IPS DF 6.9 (cell line): ENCODE measurements around the gene GRB2.
"Not testable (repeated sequence)": the region's sequence is repeated elsewhere in the genome, so short reads cannot be mapped to it uniquely, and the experiment has no call there.

Experiments used
- DNase-seq: peaks from one replicate; pipeline ENCODE4 v3.0.0-alpha.2; 2013; ENCODE audit warnings: low read depth, low spot score
- H3K27ac ChIP-seq: one replicate; pipeline ENCODE4 v1.5.1; 2013; ENCODE audit warnings: low read length, control low read depth
- H3K27me3 ChIP-seq: 2 replicates; pipeline ENCODE4 v1.6.1; 2013; ENCODE audit warnings: mild to moderate bottlenecking, low read length; ENCODE audit not compliant: control insufficient read depth, insufficient read depth
- H3K36me3 ChIP-seq: 2 replicates; pipeline ENCODE4 v1.6.1; 2013; ENCODE audit warnings: low read length; ENCODE audit not compliant: control insufficient read depth, insufficient read depth
- H3K4me1 ChIP-seq: 2 replicates; pipeline ENCODE4 v1.6.1; 2013; ENCODE audit warnings: low read length; ENCODE audit not compliant: control insufficient read depth, insufficient read depth
- H3K4me3 ChIP-seq: 2 replicates; pipeline ENCODE4 v1.5.1; 2013; ENCODE audit warnings: mild to moderate bottlenecking, low read length
- H3K9me3 ChIP-seq: 2 replicates; pipeline ENCODE4 v1.6.1; 2013; ENCODE audit warnings: low read length, inconsistent platforms; ENCODE audit not compliant: control insufficient read depth, insufficient read depth
- WGBS: extraction: QIAGEN DNeasy Blood & Tissue Kit; methylation state at CpG from one replicate; pipeline ENCODE4 v1.1.7; 2013; ENCODE audit warnings: mixed read lengths, missing lambda C conversion rate; ENCODE audit not compliant: insufficient read length, insufficient coverage; 5-methylcytosine and 5-hydroxymethylcytosine counted together

The GRB2 gene

GRCh38 chr17:75288359-75288758, 117.1 kb downstream of the GRB2 start:
- no CpG with 5 or more reads among the region's 2 CpGs for WGBS
- DNase-seq: no peak
- peak overlapping the region; percentile 83; the same call in 1 of the 2 replicates for H3K4me3 ChIP-seq
- no peak overlapping the region for H3K27ac ChIP-seq
- H3K27me3 ChIP-seq: no peaks in the 10 kb centered on the region
- H3K9me3 ChIP-seq: no peaks in the 10 kb centered on the region
- peaks cover 8% of the 10 kb centered on the region; the same call in 1 of the 2 replicates for H3K36me3 ChIP-seq
- no peaks in the 10 kb centered on the region for H3K4me1 ChIP-seq

- no peak overlapping the region for H3K27ac ChIP-seq
- no peak overlapping the region for H3K4me3 ChIP-seq
- WGBS: no CpG with 5 or more reads among the region's 9 CpGs
- no peaks in the 10 kb centered on the region for H3K27me3 ChIP-seq
- peaks cover 8% of the 10 kb centered on the region; the same call in 1 of the 2 replicates for H3K36me3 ChIP-seq
- DNase-seq: no peak
- no peaks in the 10 kb centered on the region for H3K9me3 ChIP-seq
- no peaks in the 10 kb centered on the region for H3K4me1 ChIP-seq
Observed at GRCh38 chr17:75287221-75287620, 118.3 kb downstream of the GRB2 start.

GRCh38 chr17:75285123-75285522, 120.4 kb downstream of the GRB2 start:
- Histone ChIP-seq H3K27ac (no peak overlapping the region), H3K4me3 (no peak overlapping the region), H3K27me3 (no peaks in the 10 kb centered on the region), H3K4me1 (no peaks in the 10 kb centered on the region), H3K9me3 (no peaks in the 10 kb centered on the region), H3K36me3 (peaks cover 8% of the 10 kb centered on the region; the same call in 1 of the 2 replicates)
- no peak for DNase-seq
- WGBS: no CpG with 5 or more reads among the region's 6 CpGs

- not testable (repeated sequence) for H3K9me3 ChIP-seq, DNase-seq, H3K36me3 ChIP-seq, H3K27me3 ChIP-seq, H3K4me1 ChIP-seq, H3K4me3 ChIP-seq, H3K27ac ChIP-seq
- WGBS: no CpG with 5 or more reads among the region's 4 CpGs
Observed at GRCh38 chr17:75280189-75280588, 125.3 kb downstream of the GRB2 start.

GRCh38 chr17:75277664-75278071, 127.8 kb downstream of the GRB2 start:
- Histone ChIP-seq H3K4me3 (no peak overlapping the region), H3K4me1 (no peaks in the 10 kb centered on the region), H3K27ac (no peak overlapping the region), H3K36me3 (peaks cover 2% of the 10 kb centered on the region; the same call in 1 of the 2 replicates), H3K27me3 (no peaks in the 10 kb centered on the region), H3K9me3 (no peaks in the 10 kb centered on the region)
- no CpG with 5 or more reads among the region's 6 CpGs for WGBS
- DNase-seq: no peak

- H3K4me1 ChIP-seq: peaks cover 4% of the 10 kb centered on the region; the same call in 1 of the 2 replicates
Observed at GRCh38 chr17:75273977-75274708, 131.3 kb downstream of the GRB2 start.

GRCh38 chr17:75272848-75273184, 132.7 kb downstream of the GRB2 start:
- no peak overlapping the region for H3K4me3 ChIP-seq

More at GRCh38 chr17:75273977-75274708, 131.3 kb downstream of the GRB2 start:
- Histone ChIP-seq H3K9me3 (no peaks in the 10 kb centered on the region), H3K27ac (no peak overlapping the region), H3K36me3 (peaks cover 6% of the 10 kb centered on the region; the same call in 1 of the 2 replicates), H3K27me3 (no peaks in the 10 kb centered on the region), H3K4me3 (no peak overlapping the region)
- no CpG with 5 or more reads among the region's 7 CpGs for WGBS
- DNase-seq: no peak

GRCh38 chr17:75271955-75272847, 133.3 kb downstream of the GRB2 start:
- WGBS: no CpG with 5 or more reads among the region's 24 CpGs
- Histone ChIP-seq H3K27me3 (no peaks in the 10 kb centered on the region), H3K4me1 (peaks cover 4% of the 10 kb centered on the region; the same call in 1 of the 2 replicates), H3K9me3 (no peaks in the 10 kb centered on the region), H3K4me3 (peak overlapping the region; percentile 45; the same call in 1 of the 2 replicates), H3K36me3 (0 out of 2 replicates have a peak, but pooled peaks cover 4% of the 10 kb centered on the region), H3K27ac (no peak overlapping the region)
- DNase-seq: no peak

More at GRCh38 chr17:75272848-75273184, 132.7 kb downstream of the GRB2 start:
- WGBS: no CpG with 5 or more reads among the region's 3 CpGs
- Histone ChIP-seq H3K27ac (no peak overlapping the region), H3K9me3 (no peaks in the 10 kb centered on the region), H3K4me1 (peaks cover 4% of the 10 kb centered on the region; the same call in 1 of the 2 replicates), H3K36me3 (0 out of 2 replicates have a peak, but pooled peaks cover 6% of the 10 kb centered on the region), H3K27me3 (no peaks in the 10 kb centered on the region)
- no peak for DNase-seq

GRCh38 chr17:75271233-75271954, 134.1 kb downstream of the GRB2 start:
- H3K4me1 ChIP-seq: peaks cover 4% of the 10 kb centered on the region; the same call in 1 of the 2 replicates
- DNase-seq: no peak
- H3K36me3 ChIP-seq: 0 out of 2 replicates have a peak, but pooled peaks cover 10% of the 10 kb centered on the region
- H3K27me3 ChIP-seq: no peaks in the 10 kb centered on the region
- no peaks in the 10 kb centered on the region for H3K9me3 ChIP-seq
- no CpG with 5 or more reads among the region's 74 CpGs for WGBS
- H3K27ac ChIP-seq: no peak overlapping the region
- peak overlapping the region; percentile 45 for H3K4me3 ChIP-seq

- WGBS: no CpG with 5 or more reads among the region's 39 CpGs
- DNase-seq: no peak
- Histone ChIP-seq H3K9me3 (no peaks in the 10 kb centered on the region), H3K36me3 (peaks cover 11% of the 10 kb centered on the region; the same call in 1 of the 2 replicates), H3K27me3 (no peaks in the 10 kb centered on the region), H3K4me3 (peak within 1 kb of the TSS; percentile 45), H3K27ac (no peak within 1 kb of the TSS), H3K4me1 (peaks cover 4% of the 10 kb centered on the region; the same call in 1 of the 2 replicates)
Observed at GRCh38 chr17:75270966-75271232, 134.6 kb downstream of the GRB2 start, which contains the start of gene MIF4GD. TSS of gene MIF4GD (minus strand) at chr17:75271231. CDS start at chr17:75270195, 1,036 bp downstream.
